GM10266 (cell line): ENCODE results near the gene RAB41.
"Not testable (repeated sequence)": the region's sequence is repeated elsewhere in the genome, so short reads cannot be mapped to it uniquely, and the experiment has no call there.

Experiments used
- DNase-seq: peaks from one replicate; pipeline ENCODE4 v3.0.0; 2012; ENCODE audit errors: extremely low spot score
- TF ChIP-seq, protein P1 (sequence below): IDR thresholded peaks from 2 replicates; pipeline ENCODE4 v1.5.1; 2012; ENCODE audit warnings: mild to moderate bottlenecking, low read depth; ENCODE audit not compliant: control insufficient read depth, insufficient read depth; ENCODE audit errors: missing control alignments

RAB41 gene

DNA sequence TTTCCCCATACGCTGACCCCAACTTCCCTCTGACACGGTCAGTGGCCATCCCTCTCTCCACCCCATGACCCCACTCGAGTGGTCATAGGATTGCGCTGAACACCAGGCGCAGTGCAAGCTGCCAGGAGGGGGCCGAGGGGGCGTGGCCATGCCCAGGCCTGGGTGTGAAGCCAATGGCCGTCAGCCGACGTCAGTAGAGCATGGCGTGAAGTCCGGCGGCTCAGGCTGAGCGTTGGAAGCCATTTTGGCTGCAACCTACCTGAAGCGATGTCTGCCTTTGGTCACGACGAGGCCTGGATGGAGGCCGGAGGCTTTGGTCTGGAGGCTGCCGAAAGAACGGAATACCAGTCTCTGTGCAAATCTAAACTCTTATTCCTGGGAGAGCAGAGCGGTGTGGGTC lies at the start of gene RAB41:
TSS of gene RAB41 (plus strand) at position 222 of the 400 bp plus-strand sequence. CDS start at position 268, 46 bp downstream.
- no peak for DNase-seq
- TF ChIP-seq, protein P1, sequence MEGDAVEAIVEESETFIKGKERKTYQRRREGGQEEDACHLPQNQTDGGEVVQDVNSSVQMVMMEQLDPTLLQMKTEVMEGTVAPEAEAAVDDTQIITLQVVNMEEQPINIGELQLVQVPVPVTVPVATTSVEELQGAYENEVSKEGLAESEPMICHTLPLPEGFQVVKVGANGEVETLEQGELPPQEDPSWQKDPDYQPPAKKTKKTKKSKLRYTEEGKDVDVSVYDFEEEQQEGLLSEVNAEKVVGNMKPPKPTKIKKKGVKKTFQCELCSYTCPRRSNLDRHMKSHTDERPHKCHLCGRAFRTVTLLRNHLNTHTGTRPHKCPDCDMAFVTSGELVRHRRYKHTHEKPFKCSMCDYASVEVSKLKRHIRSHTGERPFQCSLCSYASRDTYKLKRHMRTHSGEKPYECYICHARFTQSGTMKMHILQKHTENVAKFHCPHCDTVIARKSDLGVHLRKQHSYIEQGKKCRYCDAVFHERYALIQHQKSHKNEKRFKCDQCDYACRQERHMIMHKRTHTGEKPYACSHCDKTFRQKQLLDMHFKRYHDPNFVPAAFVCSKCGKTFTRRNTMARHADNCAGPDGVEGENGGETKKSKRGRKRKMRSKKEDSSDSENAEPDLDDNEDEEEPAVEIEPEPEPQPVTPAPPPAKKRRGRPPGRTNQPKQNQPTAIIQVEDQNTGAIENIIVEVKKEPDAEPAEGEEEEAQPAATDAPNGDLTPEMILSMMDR: no peak

DNA sequence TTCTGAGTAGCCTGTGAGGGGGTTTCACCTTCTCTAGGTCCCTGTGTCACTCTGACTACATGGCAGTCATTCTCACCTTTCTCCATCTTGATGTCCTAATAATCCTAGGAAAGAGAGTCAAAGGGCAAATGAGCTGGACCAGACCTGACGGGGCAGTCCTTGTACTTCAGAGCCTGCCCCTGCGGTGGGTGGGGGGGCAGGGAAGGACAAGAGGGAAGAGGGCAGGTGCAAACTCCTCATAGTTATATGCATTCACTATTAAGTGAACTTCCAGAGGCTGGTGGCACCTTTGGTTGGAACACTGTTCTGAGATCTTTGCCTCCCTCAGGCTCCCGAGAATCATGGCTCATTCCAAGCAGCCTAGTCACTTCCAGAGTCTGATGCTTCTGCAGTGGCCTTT lies 47.6 kb upstream of the RAB41 start, which contains the start of gene AWAT1:
TSS of gene AWAT1 (plus strand) at position 301 of the 400 bp plus-strand sequence. CDS start at position 342, 41 bp downstream.
- TF ChIP-seq, protein P1: no peak
- DNase-seq: no peak

DNA sequence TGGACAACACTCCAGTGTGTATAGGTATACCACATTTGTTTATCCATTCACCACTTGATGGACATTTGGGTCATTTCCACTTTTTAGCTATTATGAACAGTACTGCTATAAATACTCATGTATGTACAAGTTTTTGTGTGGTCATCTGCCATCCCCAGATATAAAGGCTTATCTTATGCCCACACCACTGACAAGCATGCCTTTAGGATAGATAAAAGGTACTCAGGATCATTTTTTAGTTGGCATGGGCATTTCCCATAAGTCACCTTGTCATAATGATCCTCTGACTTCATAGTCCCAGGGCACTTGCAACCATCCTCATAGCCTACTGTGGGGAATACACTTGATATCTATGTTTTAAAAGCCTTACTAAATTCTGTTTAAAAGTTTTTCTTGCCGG lies 41.2 kb upstream of the RAB41 start:
- TF ChIP-seq, protein P1: no peak
- DNase-seq: no peak

DNA sequence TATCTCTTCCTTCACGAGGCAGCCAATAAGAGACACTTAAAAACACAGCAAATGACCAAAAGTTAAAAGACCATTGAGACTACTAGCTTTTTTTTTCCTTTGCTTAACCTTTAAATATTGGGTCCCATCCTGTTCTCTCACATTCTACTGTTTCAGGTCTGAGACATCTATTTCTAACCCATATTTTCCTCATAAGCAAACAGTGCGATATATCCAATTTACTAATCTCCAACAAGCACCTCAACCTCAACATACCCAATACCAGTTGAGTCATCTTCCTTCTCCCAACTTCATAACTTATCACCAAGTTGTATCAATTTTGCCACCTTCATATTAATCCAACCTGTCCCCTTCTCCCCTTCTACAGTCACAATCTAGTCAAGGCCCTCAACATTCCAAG lies 40.5 kb upstream of the RAB41 start:
- DNase-seq: no peak
- TF ChIP-seq, protein P1: no peak

DNA sequence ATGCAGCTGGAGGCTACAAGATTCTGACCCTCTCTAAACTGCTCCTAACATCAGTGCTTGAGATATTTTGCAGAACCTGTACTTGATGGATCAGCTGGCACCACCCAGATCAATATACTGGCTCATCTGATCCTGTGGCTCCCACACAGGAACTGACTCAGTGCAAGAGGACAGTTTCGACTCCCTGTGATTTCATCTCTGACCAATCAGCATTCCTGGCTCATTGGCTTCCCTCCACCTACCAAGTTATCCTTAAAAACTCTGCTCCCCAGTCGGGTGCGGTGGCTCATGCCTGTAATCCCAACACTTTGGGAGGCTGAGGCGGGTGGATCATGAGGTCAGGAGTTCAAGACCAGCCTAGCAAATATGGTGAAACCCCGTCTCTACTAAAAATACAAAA lies 38.4 kb upstream of the RAB41 start:
- DNase-seq: not testable (repeated sequence)

DNA sequence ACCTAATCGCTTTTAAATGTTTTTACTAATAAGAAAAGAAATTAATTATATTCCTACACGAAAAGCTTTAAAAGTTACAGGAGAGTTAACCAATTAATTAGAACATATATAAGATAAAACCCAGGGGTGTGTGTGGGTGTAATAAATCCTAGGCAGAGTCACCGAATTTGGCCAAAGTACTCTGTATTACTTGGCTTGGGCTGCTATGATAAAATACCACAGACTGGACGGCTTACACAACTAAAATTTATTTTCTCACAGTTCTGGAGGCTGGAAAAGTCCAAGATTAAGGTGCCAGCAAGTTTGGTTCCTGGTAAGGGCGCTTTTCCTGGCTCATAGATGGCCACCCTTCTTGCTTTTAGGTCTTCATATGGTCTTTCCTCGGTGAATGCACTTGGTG lies 37.1 kb upstream of the RAB41 start:
- TF ChIP-seq, protein P1: no peak
- DNase-seq: no peak

DNA sequence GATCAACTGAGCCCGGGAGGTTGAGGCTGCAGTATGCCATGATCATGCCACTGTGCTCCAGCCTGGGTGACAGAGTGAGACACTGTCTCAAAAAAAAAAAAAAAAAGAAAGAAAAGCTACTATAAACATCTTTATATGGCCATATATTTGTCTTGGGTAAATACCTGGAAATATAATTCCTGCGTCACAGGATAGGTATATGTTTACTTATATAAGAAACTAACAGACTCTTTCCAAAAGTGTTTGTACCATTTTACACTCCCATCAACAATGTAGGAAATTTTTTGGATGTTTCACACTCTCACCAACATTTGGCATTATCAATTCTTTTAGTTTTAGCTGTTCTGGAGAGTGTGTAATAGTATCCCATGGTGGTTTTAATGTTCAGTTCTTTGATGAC lies 34.7 kb upstream of the RAB41 start:
- TF ChIP-seq, protein P1: no peak
- no peak for DNase-seq

DNA sequence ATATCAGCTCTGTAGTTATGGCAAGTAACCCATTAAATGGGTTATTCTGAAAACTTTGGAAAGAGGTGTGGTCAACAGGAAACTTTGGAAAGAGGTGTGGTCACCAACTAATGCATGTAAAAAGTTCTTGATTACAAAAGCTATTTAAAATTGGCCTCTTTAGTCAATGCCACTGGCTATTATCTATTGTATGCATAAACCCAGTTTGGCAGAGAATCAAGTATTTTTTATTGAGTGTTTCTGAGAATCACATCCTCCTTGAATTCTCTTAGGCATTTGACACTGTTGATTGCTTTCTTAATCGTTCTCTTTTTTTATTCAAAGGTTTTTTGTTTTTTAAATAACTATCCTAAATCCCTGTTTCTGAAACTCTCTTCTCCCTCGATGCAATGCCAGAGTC lies 29.5 kb upstream of the RAB41 start:
- TF ChIP-seq, protein P1: no peak
- DNase-seq: no peak
